B cell (primary cell): ENCODE measurements around the gene BEX4.

Experiments
- CTCF ChIP-seq: fragments of 200-600 bp; IDR thresholded peaks from one replicate; pipeline ENCODE4 v1.8.0; 2022; ENCODE audit warnings: antibody characterized with exemption, mild to moderate bottlenecking
- EZH2 ChIP-seq: IDR thresholded peaks from 2 replicates; pipeline ENCODE4 v1.6.1; 2012; ENCODE audit warnings: borderline replicate concordance, low read depth, mild to moderate bottlenecking, moderate library complexity, low read length; ENCODE audit not compliant: insufficient read depth, poor library complexity, severe bottlenecking

GRCh38 chrX:103210056-103210455 is 4.9 kb upstream of the BEX4 start:
- TF ChIP-seq CTCF: no peak
- no peak for TF ChIP-seq EZH2
